Gastroesophageal sphincter (tissue), 3 donors: ENCODE data around the gene RPRM.
"Not testable (repeated sequence)": the region's sequence is repeated elsewhere in the genome, so short reads cannot be mapped to it uniquely, and the experiment has no call there.

Source experiments
- EP300 ChIP-seq: sonication (generic); formaldehyde crosslinking; IDR thresholded peaks from one replicate; pipeline ENCODE4 v1.6.1; 2017; ENCODE audit warnings: antibody characterized with exemption, mild to moderate bottlenecking
- POLR2A ChIP-seq, 2 donors: fragments of 450-650 bp; IDR thresholded peaks; one replicate each; pipeline ENCODE4 v1.6.1; 2017; ENCODE audit warnings: antibody characterized with exemption in 2 of 2, mild to moderate bottlenecking in 2 of 2, moderate library complexity in 1 of 2
- POLR2AphosphoS5 ChIP-seq: sonication (generic); formaldehyde crosslinking; IDR thresholded peaks from one replicate; pipeline ENCODE4 v1.6.1; 2017; ENCODE audit warnings: antibody characterized with exemption
- TF ChIP-seq, protein P1 (sequence below), 4 experiments: fragments of 200-600 bp in 2 of 4; fragments of 450-650 bp in 2 of 4; sonication (generic) in 1 of 4; IDR thresholded peaks; one replicate each; pipeline ENCODE4 v1.5.1; 2017 to 2019; ENCODE audit warnings: antibody characterized with exemption in 4 of 4, mild to moderate bottlenecking in 2 of 4, moderate library complexity in 2 of 4

GRCh38 chr2:153440090-153440489 is 38.5 kb downstream of the RPRM start:
- TF ChIP-seq EP300; POLR2AphosphoS5; POLR2A (IDR thresholded peaks at IDR 0.05): not testable (repeated sequence)
- TF ChIP-seq, protein P1, sequence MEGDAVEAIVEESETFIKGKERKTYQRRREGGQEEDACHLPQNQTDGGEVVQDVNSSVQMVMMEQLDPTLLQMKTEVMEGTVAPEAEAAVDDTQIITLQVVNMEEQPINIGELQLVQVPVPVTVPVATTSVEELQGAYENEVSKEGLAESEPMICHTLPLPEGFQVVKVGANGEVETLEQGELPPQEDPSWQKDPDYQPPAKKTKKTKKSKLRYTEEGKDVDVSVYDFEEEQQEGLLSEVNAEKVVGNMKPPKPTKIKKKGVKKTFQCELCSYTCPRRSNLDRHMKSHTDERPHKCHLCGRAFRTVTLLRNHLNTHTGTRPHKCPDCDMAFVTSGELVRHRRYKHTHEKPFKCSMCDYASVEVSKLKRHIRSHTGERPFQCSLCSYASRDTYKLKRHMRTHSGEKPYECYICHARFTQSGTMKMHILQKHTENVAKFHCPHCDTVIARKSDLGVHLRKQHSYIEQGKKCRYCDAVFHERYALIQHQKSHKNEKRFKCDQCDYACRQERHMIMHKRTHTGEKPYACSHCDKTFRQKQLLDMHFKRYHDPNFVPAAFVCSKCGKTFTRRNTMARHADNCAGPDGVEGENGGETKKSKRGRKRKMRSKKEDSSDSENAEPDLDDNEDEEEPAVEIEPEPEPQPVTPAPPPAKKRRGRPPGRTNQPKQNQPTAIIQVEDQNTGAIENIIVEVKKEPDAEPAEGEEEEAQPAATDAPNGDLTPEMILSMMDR (IDR thresholded peaks at IDR 0.05): not testable (repeated sequence)
